ENCODE data around the gene EFCC1.
A peak's percentile ranks its signal among the peaks of the same experiment; 100 is the strongest.
"Not testable (repeated sequence)": the region's sequence is repeated elsewhere in the genome, so short reads cannot be mapped to it uniquely, and the experiment has no call there.

Gene EFCC1

GRCh38 chr3:129068291-129068886 lies 67.3 kb downstream of the EFCC1 start:
- ChIA-PET CTCF (interaction anchor here (0.7 to 8.6 kb wide), 5 partner anchors 9 to 177 kb away, joined by 3 to 112 read pairs (median 6); no protein-coding TSS in a partner anchor), POLR2A (interaction anchor here (0.6 to 0.7 kb wide), 2 partner anchors 34 to 67 kb away, joined by 3 to 4 read pairs; partner anchors contain the start of gene EFCC1)
- H3K4me3 ChIP-seq (ENCODE audit: low read depth, low read length), result peak overlapping the region; percentile 36
- DNase-seq (ENCODE audit: low read depth, low spot score), result no peak
- TF ChIP-seq, protein P1, sequence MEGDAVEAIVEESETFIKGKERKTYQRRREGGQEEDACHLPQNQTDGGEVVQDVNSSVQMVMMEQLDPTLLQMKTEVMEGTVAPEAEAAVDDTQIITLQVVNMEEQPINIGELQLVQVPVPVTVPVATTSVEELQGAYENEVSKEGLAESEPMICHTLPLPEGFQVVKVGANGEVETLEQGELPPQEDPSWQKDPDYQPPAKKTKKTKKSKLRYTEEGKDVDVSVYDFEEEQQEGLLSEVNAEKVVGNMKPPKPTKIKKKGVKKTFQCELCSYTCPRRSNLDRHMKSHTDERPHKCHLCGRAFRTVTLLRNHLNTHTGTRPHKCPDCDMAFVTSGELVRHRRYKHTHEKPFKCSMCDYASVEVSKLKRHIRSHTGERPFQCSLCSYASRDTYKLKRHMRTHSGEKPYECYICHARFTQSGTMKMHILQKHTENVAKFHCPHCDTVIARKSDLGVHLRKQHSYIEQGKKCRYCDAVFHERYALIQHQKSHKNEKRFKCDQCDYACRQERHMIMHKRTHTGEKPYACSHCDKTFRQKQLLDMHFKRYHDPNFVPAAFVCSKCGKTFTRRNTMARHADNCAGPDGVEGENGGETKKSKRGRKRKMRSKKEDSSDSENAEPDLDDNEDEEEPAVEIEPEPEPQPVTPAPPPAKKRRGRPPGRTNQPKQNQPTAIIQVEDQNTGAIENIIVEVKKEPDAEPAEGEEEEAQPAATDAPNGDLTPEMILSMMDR (IDR thresholded peaks at IDR 0.05; ENCODE audit: insufficient read depth, low read length, missing control alignments), result no peak

DNA sequence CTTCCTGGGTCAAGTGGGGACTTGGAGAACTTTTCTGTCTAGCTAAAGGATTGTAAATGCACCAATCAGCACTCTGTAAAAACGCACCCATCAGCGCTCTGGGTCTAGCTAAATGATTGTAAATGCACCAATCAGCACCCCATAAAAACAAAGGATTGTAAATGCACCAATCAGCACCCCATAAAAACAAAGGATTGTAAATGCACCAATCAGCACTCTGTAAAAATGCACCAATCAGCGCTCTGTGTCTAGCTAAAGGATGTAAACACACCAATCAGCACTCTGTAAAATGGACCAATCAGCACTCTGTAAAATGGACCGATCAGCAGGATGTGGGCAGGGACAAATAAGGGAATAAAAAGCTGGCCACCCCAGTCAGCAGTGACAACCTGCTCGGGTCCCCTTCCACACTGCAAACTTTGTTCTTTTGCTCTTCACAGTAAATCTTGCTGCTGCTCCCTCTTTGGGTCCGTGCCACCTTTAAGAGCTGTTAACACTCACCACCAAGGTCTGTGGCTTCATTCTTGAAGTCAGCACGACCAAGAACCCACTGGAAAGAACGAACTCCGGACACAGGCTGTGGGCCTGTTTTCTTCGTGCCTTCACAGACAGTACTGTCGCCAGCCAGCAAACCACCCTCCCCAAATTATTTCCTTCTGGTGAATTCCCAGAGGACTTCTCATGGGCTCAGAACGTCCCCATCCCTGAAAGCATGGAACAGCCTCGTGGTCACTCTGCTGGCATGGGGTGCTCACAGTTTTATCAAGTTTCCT lies 68.4 kb downstream of the EFCC1 start:
- CTCF ChIA-PET, result interaction anchor here (1.1 to 8.6 kb wide), 3 partner anchors 15 to 176 kb away, joined by 6 to 112 read pairs (median 16); no protein-coding TSS in a partner anchor
- DNase-seq (ENCODE audit: low read depth, low spot score); H3K4me3 ChIP-seq (ENCODE audit: low read depth, low read length): not testable (repeated sequence)
- POLR2A ChIA-PET, result interaction anchor here (0.7 kb wide), 1 partner anchor 68 kb away, joined by 3 read pairs; the partner anchor contains the start of gene EFCC1

DNA sequence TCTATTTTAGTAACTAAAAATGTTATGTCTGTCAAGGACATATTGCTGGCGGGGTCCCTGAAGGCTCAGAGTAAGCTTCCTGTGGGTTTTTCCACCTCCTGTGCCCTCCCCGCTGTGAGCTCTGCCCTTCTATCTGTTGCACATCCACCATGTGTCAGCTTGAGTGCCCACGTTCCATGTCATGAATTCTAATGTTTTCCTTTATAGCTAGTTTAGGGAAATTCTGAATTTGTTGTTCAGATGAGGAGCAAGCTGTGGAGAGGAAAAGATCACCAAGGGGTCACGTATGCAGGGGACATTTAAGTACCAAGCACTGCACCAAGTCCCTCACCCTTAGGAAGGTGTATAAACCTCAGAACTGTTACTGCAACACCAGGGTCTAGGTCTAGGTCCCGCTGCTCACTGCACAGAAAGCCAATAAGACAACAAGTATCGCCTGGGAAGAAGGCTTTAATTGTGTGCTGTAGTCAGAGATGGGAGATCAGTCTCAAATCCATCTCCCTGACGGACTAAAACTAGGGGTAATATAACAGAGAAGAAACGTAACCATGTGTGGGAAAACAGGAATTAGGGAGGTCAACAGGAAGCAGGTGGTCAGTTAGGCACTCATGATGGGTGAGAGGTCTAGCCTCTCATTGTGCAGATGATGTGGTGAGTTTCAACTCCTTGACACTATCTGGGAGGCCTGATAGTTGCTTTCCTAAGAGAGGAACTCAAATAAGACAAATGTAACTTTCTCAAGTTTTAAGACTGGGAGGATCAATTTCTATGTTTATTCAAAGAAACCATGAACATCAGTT lies 69.2 kb downstream of the EFCC1 start:
- ChIA-PET CTCF (interaction anchor here (8.6 kb wide), 1 partner anchor 16 kb away, joined by 112 read pairs; no protein-coding TSS in a partner anchor), POLR2A (interaction anchor here (0.6 kb wide), 1 partner anchor 207 kb away, joined by 4 read pairs; no protein-coding TSS in a partner anchor)
- H3K4me3 ChIP-seq (ENCODE audit: low read depth, low read length), result no peak overlapping the region
- TF ChIP-seq, protein P1 (IDR thresholded peaks at IDR 0.05; ENCODE audit: insufficient read depth, low read length, missing control alignments), result no peak
- DNase-seq (ENCODE audit: low read depth, low spot score), result no peak

DNA sequence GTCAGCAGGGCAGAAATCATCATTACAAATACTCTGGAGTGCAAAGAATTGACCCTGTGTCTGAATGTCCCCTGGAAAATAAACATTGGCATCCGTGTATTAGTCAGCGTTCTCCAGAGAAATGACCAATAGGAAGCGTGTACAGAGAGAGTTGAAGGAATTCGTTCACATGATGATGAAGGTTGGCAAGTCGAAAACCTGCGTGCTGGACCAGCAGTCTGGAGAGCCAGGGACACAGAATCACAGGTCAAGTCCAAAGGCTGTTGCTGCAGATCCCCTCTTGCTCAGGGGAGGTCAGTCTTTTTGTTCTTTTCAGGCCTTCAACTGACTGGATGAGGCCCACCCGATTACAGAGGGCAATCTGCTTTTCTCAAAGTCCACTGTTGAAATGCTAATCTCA lies 76.1 kb downstream of the EFCC1 start:
- CTCF ChIA-PET, result no interaction called here
- H3K4me3 ChIP-seq (ENCODE audit: low read depth, low read length), result no peak overlapping the region
- POLR2A ChIA-PET, result interaction anchor here (0.6 kb wide), 1 partner anchor 30 kb away, joined by 3 read pairs; no protein-coding TSS in a partner anchor
- TF ChIP-seq, protein P1 (IDR thresholded peaks at IDR 0.05; ENCODE audit: insufficient read depth, low read length, missing control alignments), result no peak
- no peak for DNase-seq (ENCODE audit: low read depth, low spot score)

DNA sequence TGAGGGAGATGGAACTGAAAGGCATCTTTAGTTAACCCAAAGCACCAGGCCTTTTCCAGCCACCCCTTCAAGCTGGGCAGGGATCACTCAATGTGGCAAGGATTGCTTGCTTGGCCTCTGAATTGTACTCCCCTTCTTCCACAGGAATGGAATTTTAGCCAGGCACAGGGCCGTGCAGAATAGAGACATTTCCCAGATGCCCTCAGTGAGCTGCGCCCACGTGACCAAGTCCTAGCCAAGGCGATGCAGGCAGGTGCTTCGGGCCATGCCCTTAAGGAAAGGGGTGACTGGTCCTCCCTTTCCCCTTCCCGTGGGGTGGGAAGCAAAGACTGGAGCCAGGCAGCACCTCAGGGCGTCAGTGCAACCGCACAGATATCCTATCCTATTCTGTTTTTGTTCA lies 77.4 kb downstream of the EFCC1 start:
- DNase-seq (ENCODE audit: low read depth, low spot score), result no peak
- no peak overlapping the region for H3K4me3 ChIP-seq (ENCODE audit: low read depth, low read length)
- ChIA-PET CTCF (interaction anchor here (0.7 to 1.2 kb wide), 2 partner anchors 26 to 108 kb away, joined by 3 to 4 read pairs; no protein-coding TSS in a partner anchor), POLR2A (no interaction called here)
- TF ChIP-seq, protein P1 (IDR thresholded peaks at IDR 0.05; ENCODE audit: insufficient read depth, low read length, missing control alignments), result no peak

DNA sequence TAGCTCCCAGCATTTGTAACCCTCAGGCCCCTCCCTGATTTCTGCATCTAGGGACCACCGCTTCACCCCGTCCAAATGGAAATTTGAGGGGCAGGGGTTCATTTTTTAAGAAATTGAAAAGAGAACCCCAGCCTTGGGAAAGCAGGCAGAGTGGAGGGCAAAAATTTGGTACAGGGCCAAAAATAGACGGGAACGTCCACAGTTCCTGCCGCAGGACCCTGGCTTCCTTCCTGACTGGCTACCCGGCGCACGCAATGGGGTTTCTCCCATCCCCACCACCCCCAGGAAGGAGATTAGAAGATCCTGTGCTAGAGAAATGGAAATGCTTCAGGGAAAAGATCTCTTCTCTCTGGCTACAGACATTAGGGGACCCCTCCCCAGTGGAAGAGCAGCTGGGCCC lies 80.4 kb downstream of the EFCC1 start:
- DNase-seq (ENCODE audit: low read depth, low spot score), result no peak
- POLR2A ChIA-PET, result no interaction called here
- TF ChIP-seq, protein P1 (IDR thresholded peaks at IDR 0.05; ENCODE audit: insufficient read depth, low read length, missing control alignments), result no peak
- CTCF ChIA-PET, result interaction anchor here (1.4 kb wide), 1 partner anchor 28 kb away, joined by 4 read pairs; no protein-coding TSS in a partner anchor
- H3K4me3 ChIP-seq (ENCODE audit: low read depth, low read length), result no peak overlapping the region
